LNCaP clone FGC (cell line): ENCODE measurements around the gene NOC2L.
"Not testable (repeated sequence)": the region's sequence is repeated elsewhere in the genome, so short reads cannot be mapped to it uniquely, and the experiment has no call there.

Experiments
- DNase-seq: peaks from one replicate; pipeline ENCODE4 v3.0.0-alpha.2; 2011; ENCODE audit warnings: low read depth
- H3K4me3 ChIP-seq: 2 replicates; pipeline ENCODE4 v1.5.1; 2011; ENCODE audit warnings: mild to moderate bottlenecking, low read depth, low read length, control low read depth
- CTCF ChIP-seq: IDR thresholded peaks from 2 replicates; pipeline ENCODE4 v1.5.1; 2012; ENCODE audit warnings: mild to moderate bottlenecking; ENCODE audit not compliant: control insufficient read depth, insufficient read depth; ENCODE audit errors: extremely low read depth

The NOC2L gene

GRCh38 chr1:991895-992294, 32.8 kb upstream of the NOC2L start:
- no peak overlapping the region for H3K4me3 ChIP-seq
- DNase-seq = no peak
- no peak for TF ChIP-seq CTCF

GRCh38 chr1:991275-991674, 32.2 kb upstream of the NOC2L start:
- not testable (repeated sequence) for DNase-seq, H3K4me3 ChIP-seq

GRCh38 chr1:988061-988460, 29.0 kb upstream of the NOC2L start:
- not testable (repeated sequence) for DNase-seq, H3K4me3 ChIP-seq

GRCh38 chr1:985126-985525, 26.1 kb upstream of the NOC2L start:
- no peak overlapping the region for H3K4me3 ChIP-seq
- DNase-seq = no peak
- no peak for TF ChIP-seq CTCF

GRCh38 chr1:984476-984814, 25.4 kb upstream of the NOC2L start:
- 0 out of 2 replicates have a peak overlapping the region, but pooled peaks have one; percentile 21 for H3K4me3 ChIP-seq
- no peak for TF ChIP-seq CTCF
- DNase-seq = no peak

GRCh38 chr1:983798-984475, 24.9 kb upstream of the NOC2L start:
- H3K4me3 ChIP-seq = 0 out of 2 replicates have a peak overlapping the region, but pooled peaks have one; percentile 21
- peak; percentile 90 for TF ChIP-seq CTCF
- no peak for DNase-seq

- H3K4me3 ChIP-seq = no peak overlapping the region
- DNase-seq = no peak
- TF ChIP-seq CTCF = no peak
Measured at GRCh38 chr1:982765-983436, 23.8 kb upstream of the NOC2L start.

- H3K4me3 ChIP-seq = no peak within 1 kb of the TSS
- no peak for TF ChIP-seq CTCF
- no peak for DNase-seq
Measured at GRCh38 chr1:981955-982558, 23.0 kb upstream of the NOC2L start, which contains the start of gene PERM1. TSS of gene PERM1 (minus strand) at chr1:982093. CDS start at chr1:981029, 1,064 bp downstream.
